Retina (tissue), 1 donor: ENCODE data around the gene MARCHF3.
"Not testable (repeated sequence)": the region's sequence is repeated elsewhere in the genome, so short reads cannot be mapped to it uniquely, and the experiment has no call there.

Experiments used
- DNase-seq: peaks from one replicate; pipeline ENCODE4 v3.0.0-alpha.2; 2016

The MARCHF3 gene

DNA sequence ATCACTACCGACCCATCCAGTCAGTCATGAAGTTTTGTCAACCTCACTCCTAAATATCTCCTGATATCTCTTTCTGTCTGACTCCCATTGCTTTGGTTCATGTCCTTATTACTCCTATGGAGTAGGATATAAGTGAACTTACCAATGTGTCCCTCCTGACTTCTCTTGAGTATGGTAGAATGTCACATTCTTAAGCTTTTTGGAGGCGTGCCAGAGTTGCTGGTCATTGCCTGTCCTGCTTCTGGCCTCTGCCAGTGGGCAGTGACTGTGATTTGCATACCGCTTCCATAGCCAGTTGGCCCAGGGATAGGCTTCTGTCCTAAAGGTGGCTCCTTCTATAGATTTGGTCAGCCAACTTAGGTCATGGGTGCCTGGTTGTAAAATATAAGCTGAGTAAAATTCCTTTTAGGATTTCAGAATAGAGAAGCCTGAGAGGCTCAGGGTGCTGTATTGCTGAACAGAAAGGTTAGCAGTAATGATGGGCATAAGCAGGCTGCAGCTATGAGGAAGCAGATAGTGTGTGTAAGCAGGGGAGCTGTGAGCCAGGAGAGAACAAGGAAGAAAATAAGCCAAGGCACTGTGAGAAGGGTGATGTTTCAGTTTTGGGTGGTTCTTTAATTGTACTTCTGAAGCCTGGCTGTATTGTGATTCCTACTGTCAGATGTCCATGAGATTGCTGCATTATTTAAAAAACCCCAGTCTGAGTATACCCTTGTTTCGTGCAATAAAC, 16.1 kb upstream of the MARCHF3 start:
- no peak for DNase-seq

DNA sequence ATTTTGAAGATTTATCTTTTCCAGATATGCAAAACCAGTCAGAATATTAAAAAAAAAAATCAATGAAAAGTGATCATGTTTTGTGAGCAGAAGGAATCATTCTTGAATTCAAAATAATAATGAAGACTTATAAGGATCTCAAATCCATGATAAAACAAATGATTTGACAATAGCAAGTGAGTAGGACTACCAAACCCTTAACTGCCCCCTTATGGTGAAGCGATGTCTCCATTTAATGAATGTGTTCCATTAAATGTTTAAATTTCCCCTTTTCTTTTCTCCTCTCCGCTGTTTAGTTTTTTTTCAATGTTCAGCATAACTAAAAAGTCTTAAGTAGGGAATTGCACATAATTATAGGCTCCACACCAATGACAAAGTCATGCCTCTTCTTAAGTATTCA, 12.2 kb upstream of the MARCHF3 start:
- DNase-seq: no peak

DNA sequence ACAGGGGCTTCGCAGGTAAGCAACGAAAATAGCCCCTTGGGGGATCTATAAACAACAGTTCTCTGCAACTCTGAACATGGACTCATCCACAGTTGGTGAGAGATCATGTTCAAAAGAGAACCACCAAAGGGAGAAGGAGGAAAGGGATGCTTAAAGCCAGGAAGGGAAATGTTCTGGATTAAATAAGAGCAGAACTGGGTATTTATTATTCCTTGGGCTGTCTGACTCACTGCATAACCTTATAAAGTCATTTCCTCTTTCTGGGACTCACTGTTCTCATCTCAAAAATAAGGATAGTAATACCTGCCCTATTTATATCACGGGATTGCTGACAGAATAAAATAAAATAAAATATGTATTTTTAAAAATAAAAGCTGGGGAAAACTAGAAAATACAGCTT, 11.2 kb upstream of the MARCHF3 start:
- no peak for DNase-seq

DNA sequence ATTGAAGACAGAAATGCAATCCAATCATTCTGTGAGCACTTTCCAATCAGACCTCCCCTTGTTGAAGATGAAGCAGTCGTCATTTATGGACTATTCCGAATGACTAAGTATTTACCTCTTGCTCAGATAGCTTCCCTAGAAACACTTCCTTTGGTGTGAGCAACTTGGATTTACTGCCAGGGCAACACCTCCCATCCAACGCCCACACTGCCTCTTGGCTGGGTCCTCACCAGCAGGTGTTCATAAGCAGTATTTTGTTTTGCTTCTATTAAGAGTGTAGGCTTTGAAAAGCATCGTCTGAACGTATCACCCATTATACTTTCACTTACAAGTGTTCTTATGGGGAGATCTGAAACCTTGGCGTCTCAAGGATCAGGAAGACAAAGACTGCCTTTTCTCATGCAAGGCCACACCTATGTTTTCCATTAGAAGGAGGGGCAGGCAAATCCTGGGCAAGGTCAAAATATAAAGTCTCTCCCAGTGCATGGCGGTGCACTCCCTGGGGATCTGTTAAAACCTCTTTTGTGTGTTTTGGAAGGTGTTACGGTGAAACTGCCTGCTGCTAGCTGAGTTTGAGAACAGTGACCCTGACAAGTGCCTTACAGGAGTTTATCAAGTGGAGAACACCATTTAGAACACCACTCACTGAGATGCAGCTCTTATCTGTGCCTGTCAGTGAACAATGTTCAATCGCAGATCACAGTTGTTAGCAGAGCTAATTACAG, 10.6 kb upstream of the MARCHF3 start:
- DNase-seq: no peak

DNA sequence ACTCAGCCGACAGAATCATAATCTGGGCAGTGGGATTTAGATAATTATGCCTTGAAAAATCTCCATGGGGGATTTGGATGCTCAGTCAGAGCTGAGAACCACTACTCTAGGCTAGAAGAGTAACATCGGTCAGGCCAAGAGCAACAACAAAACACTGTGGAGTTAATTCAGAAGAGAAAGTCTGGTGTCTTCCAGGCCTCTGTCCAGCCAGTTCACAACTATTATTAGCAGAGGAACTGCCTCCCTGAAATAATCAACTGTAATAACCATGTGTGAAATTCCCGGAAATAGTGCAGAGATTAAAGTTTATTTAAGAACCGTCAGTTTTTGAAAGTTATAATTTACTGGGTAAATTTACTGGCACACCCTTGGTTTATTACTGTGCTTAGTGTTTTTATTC, 8.2 kb upstream of the MARCHF3 start:
- DNase-seq: no peak

DNA sequence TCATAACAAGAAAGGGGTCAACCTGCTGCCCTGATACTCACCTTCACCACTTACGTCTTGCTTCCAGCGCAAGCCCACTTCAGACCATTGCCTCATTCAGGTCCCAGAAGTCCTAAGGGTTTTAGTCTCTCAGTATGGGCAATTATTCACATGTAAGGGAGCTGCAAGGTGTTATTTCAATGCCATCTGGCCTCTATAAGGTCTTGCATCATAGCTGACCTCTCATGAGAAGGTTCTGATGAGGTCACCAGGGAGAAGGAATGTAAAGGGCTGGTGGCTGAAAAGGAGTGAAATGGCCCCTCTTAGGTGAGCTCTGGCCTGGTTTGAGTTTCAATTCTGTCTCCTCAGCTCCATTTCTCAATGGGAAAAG, 1.5 kb upstream of the MARCHF3 start:
- DNase-seq: no peak

DNA sequence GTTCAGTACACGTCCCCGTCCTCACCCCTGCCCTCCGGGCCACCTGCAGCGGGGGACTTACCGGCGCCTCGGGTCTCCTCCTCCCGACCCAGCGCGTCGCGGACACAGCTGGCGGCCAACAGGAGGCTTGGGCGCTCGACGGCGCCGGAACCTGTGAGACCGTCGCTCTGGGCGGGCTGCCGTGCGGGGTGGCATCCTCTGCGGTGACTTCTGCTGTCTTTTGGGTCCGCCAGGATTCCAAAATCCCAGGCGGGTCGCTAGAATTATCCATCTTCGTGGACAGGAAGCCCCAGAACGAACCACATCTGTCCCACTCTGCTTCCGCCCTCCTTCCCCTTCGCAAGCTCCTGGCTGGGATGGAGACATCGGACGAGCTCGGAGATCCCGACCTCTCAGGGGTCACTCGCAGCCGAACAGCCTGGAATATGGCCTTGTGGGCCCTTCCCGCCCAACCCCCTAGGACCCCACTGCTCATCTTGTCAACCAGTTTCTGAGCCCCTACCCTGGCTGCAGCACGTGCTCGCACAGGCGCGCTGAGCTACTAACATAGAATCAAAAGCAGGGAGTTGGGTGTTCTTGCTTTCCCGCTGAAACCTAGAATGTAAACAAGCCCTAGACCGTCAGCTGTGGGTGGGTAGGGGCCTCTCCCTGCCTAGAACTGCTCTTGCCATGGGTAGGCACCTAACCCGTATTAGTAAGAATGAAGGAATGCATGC, 947 bp upstream of the MARCHF3 start:
- no peak for DNase-seq

DNA sequence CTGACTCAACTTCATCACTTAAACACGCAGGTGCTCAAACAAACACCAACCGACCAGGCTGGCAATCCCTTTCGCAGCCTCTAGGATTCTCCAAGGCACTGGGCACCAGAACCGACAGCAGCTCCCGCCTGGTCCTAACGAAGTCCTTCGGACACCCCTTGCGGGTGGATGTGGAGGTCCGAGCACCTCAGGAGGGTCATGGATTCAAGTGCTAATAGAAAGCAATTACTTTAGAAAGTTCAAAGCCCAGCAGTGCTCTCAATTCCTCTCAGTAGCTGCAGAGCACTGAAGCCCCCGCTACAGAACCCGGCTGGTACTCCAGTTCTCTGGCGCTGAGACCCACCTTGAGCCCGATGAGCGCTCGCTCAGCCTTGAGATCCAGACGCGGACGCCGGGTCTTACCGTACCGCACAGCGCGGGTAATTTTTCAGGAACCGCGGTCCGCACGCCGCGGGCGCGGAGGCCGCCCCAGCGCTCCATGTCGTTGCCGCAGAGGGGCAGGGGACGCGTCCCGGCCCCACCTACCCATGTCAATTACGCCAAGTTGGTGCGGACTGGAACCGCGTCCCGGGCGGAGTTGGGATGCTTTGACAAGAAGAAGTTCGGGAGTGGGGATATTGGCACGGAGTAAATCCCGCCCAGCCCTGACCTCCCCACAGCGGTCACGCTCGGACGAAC, 638 bp downstream of the MARCHF3 start:
- DNase-seq: peak; percentile 85

DNA sequence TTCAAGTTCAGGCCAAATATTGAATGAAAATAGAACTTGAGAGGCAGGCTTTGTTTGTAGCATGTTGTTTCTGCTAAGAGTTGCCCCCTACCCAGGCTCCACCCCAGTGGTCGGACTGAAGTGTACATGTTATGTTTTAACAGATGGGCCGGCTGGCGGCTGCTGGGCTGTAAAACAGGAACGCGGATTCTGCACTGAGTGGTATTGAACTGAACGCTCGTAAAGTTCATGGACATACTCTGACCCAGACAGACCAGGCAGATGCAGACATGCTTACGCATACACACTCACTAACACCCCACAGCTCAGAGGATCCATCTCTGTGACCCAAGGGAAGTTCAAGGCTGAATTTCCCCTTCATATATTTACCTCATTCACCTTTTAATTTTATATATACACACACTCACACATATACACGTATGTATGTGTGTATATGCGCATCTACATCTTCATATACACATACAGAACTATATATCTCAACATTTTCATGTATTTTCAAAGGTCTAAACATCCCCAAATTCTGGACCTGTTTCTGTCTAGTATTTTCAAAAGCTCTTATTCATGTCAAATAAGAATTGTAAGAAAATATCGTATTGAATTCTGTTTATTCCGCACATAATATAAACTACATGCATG, 1.4 kb downstream of the MARCHF3 start:
- peak; percentile 77 for DNase-seq

DNA sequence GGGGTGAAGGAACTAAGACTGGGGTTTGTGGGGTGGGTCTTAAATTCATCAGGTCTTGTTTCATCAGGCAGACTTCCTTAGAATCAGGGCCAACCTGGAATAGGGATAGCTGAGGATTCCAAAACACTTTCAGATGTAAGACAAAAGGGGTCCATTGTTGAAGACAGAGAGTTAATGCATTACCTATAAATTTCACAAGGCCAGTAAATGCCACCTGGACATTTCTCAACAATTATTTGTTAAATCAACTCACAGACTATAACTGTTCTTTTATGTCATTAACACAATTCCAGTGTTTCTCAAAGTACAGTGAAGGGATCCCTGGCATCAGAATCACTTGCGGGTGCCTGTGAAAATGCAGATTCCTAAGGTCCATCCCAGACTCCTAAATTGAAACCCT, 2.8 kb downstream of the MARCHF3 start:
- no peak for DNase-seq

DNA sequence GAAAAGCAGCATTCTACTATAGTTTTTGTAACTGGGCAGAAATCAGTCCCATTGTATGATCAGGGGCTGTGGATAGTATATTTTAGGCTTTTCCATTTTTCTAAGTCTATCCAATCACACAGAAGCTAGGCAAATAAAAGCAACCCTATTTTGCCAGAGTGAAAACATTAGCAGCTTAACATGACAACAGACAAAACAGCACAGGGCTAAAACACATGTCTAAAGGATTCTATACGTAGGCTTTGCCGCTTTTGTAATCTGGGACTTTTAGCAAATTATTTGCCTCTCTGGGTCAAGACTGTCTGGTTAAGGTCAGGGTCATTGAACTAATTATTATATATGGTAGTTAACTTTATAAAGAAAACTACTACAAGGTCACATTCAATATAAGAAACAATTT, 4.2 kb downstream of the MARCHF3 start:
- DNase-seq: no peak

DNA sequence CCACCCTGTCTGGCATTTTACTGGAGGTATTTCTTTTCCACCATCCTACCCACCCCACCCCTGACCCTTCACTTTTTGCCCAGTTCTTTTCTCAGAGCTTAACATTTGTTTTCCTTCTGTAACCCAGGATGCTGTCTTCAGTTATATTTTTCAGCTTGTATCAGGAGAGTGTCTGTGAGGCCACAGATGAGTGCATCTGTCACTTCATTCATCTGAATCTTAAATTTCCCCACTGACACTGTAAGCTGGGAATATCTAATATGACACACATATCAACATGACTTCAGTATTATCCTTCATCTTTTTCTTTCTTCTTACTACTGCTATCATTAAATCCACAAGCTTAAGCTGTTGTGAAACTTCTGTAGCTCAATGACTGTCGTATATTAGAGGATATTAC, 4.9 kb downstream of the MARCHF3 start:
- DNase-seq: peak; percentile 53

DNA sequence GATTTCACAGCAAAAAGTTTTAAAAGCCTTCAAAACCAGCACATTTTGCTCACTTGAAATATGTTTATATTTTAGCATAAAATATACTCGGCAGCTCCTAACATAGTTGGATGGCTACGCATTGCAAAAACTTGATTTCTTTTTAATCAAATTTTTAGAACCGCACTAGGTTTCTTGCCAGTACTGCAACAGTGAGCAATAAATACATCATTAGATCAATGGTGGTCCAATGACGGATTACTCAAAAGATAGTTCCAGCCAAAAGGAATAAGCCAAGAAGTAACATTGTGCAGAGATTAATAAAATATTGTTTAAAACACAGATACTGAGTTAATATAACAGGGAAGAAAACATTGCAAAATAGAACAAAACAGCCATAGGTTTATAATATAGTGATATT, 5.5 kb downstream of the MARCHF3 start:
- no peak for DNase-seq

DNA sequence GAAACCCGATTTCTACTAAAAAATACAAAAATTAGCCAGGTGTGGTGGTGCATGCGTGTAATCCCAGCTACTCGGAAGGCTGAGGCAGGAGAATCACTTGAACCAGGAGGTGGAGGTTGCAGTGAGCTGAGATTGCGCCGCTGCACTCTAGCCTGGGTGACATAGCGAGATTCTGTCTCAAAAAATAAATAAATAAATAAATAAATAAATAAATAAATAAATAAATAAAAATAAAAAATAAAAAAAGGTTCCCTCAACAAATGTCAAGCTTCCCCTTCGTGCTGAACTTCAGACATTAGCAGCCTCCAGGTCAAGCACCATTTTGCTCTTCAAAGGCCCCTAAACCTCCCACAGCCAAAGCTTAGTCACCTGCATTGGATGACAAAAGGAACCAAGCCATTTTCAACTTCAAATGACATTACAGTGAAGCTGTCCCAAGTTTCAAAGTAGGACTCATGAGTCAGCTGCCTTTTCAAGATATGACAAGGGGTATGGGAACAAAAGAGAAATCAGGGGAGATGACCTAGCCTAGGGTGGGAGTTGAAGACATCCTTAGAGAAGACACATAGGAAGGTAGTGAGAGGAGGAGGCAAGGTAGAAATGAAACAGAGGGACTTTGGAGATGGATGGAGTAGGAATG, 6.7 kb downstream of the MARCHF3 start:
- DNase-seq: not testable (repeated sequence)

DNA sequence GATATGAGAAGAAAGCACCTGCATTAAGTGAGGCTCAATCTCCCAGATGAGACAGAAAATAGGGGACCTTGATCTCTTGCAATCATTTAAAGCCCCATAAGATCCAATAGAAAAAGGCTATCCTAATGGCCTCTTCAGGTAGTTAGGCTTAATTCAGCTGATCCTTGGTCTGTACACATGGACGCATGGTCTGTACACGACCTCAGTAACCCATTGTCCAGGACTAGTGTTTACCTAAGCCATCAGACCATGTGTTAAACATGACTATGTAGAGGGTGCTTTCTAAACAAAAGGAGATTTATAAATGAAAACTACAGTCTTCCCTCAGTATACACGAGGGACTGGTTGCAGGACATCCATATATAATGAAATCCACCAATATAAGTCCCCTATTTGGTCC, 7.5 kb downstream of the MARCHF3 start:
- no peak for DNase-seq

DNA sequence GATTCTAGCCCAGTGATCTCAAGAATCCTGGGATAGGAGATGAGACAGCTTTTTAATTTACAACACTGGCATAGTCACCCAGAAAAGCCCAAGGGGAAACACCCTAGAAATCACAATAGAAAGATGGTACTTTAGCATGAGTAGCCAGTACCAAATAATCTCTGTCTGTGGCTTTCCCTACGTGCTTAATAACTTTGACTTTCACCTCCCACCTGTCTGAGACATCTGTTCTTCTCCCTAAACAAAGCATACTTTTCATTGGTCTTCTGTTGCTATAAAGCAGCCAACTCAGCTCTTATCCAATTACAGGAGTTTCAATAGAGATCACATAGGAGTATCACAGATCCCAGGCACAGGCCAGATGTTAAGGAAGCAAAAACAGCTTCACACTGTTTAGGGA, 10.4 kb downstream of the MARCHF3 start:
- no peak for DNase-seq

DNA sequence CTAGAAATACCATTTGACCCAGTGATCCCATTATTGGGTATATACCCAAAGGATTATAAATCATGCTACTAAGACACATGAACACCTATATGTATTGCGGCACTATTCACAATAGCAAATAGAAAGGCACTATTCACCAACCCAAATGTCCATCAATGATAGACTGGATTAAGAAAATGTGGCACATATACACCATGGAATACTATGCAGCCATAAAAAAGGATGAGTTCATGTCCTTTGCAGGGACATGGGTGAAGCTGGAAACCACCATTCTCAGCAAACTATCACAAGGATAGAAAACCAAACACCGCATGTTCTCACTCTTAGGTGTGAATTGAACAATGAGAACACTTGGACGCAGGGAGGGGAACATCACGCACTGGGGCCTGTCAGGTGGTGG, 13.6 kb downstream of the MARCHF3 start:
- not testable (repeated sequence) for DNase-seq

DNA sequence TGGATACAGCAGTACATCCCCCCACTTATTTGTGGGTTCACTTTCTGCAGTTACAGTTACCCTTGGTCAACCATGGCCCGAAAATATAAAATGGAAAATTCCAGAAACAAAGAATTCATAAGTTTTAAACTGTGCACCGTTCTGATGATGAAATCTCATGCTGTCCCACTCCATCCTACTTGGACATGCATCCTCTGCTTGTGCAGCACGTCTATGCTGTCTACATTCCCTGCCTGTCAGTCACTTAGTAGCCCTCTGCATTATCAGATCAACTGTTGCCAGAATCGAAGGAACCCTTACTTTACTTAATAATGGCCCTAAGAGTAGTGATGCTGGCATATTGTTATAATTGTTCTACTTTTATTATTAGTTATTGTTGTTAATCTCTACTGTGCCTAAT, 14.6 kb downstream of the MARCHF3 start:
- DNase-seq: no peak

DNA sequence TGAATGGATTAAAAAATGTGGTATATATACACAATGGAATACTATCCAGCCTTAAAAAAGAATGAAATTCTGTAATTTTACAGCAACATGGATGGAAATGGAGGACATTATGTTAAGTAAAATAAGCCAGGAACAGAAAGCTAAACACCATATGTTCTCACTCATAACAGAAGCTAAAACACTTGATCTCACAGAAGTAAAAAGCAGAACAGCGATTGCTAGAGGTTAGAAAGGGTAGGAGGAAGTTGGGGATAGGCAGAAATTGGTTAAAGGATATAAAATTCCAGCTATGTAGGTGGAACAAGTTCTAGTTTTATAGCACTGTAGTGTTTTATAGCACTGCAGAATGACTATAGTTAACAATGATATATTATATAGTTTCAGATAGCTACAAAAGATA, 15.8 kb downstream of the MARCHF3 start:
- DNase-seq: no peak

DNA sequence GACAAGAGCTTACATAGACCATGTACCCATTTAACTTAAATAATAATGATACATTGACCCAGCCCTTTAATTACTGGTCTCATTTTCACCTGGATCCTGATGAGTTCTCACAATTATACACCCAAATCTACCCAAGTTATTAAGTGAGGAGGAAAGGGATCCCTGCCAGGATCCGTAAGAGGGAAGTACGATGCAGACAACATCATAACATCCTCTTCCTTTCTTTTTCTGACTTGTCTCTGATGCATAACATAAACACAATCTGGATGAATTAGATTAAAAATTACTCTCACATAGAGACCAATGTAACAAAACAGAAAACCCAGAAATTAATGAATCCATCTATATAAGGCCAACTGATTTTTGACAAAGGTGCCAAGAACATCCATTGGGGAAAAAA, 17.0 kb downstream of the MARCHF3 start:
- no peak for DNase-seq

DNA sequence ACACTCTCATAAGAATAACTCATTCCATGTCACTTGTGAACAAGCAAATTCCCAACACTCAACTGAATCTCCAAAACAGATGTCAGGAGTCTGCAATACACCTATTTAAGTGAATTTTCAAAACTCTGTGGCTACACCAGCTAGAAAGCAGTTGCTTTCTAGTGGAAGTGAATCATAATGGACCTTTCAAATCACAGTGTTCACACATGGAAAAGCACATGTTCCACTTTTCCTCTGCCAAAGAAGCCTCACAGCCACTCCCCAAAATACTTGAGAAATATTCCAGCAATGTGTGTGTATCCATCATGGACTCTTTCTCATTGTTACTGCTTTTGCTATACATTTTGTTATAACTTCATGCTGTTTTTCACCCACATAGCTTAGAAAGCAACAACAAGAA, 17.4 kb downstream of the MARCHF3 start:
- no peak for DNase-seq

DNA sequence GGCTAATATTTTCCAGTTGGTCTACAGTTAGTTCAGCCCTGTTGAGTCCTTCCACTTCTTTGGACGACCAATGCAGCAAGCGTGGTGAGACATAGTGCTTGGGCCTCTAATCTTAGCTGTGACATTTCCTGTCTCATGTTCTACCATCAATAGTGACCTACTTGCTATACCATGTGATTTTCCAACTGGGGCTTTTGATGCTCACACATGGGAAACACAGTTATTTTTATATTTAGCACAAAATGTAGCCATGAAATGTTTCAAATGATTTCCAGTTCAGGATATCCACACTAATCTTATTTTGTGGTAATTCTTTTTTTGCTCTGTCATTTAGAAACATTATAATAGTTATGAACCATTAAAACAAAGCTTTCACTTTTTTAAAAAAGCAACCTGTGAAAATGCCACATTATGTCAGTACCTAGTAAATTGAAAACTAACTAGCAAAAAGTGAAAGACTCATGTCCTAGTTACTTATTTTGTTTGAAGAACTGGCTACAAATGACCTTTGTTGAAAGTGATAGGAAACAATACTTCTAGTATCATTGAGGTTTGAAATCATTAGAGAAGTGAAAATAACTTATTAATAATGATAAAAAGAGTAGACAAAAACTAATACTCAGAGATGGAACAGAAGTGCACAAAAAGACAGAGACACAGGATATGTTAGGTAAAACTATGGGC, 18.3 kb downstream of the MARCHF3 start:
- peak; percentile 33 for DNase-seq
